CD4-positive, alpha-beta T cell treated with Interleukin-6 for 4 hours (primary cell): ENCODE results near the gene ODAD3.
A peak's percentile ranks its signal among the peaks of the same experiment; 100 is the strongest.
"Not testable (repeated sequence)": the region's sequence is repeated elsewhere in the genome, so short reads cannot be mapped to it uniquely, and the experiment has no call there.

Source experiments
- DNase-seq: peaks from one replicate; pipeline ENCODE4 v3.0.0-alpha.2; 2020; ENCODE audit warnings: mixed read lengths

The ODAD3 gene

DNA sequence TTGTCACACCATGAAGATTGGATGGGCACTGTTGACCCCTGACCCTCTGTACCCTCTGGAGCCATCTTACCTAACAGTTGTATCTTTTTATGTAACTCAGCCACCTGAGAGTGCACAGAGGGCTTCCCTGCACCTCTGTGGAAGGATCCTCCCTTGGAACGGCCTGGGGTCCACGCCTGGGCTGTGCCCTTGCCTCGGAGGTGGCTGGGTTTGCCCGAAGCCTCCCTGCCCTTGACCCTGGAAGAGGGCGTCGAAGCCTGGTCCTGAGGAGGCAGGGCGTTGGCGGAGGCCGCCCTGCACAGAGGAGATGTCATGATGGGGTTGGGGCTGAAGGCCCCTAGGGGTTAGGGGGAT, 241 bp downstream of the ODAD3 start:
- DNase-seq: no peak

DNA sequence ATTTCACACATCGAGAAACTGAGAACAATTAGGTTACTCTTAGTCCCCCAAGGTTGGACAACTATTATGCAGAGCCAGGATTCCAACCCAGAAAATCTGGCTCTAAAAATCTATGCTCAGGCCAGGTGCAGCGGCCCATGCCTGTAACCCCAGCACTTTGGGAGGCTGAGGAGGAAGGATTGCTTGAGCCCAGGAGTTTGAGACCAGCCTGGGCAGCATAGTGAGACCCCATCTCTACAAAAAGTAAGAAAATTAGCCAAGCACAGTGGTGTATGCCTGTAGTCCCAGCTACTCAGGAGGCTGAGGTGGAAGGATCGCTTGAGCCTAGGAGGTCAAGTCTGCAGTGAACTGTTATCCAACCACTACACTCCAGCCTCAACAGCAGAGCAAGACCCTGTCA, 1.4 kb downstream of the ODAD3 start:
- DNase-seq: not testable (repeated sequence)

DNA sequence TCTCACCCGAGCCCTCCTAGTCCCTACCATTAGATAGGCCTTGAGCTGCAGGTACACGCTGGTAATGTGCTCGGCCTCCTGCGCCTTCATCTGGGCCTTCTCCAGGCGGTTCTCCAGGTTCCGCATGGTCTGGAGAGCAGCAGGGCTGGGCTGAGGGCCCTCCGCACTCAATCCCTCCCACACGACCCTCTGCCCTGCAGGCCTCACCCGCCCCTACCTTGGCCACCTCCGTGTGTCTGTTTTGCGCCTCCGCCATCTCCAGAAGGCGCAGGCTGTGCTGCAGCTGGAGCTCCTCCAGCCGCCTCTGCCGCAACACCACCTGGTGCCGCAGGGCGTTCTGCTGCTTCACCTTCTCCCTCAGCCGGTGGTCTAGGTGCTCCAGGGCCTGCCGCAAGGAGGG, 8.3 kb downstream of the ODAD3 start:
- no peak for DNase-seq

DNA sequence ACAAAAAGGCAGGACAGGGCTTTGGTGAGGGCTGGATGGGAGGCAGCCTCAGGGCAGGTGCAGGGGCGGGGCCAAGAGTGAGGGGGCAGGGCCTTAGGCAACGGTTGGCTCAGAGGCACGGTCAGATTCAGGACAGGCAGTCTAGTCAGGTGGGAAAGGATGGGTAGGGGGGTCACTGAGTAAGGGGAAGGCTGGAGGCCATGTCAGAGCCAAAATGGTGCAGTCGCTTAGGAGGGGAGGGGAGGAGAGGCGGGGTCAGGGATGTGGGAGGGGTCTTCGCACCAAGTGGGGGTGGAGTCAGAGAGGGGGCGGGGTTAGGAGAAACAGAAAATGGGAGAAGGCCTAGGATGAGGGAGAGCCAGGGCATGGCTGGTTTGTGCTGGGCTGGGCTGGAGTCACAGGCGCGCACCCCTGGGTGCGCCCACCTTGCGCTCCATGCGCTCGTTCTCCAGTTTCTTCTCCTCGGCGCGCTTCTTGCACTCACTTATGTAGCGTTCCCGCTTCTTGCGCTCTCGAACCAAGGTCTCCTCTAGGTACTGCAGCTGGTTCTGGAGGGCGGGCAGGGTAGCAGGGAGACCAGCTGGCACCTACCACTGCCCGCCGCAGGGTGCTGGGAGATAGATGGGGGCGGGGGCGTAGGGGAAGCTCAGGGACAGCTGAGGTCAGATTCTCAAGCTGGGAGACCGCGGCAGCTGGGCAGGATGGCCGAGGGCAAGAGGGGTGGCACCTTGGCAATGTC, 9.0 kb downstream of the ODAD3 start:
- no peak for DNase-seq

DNA sequence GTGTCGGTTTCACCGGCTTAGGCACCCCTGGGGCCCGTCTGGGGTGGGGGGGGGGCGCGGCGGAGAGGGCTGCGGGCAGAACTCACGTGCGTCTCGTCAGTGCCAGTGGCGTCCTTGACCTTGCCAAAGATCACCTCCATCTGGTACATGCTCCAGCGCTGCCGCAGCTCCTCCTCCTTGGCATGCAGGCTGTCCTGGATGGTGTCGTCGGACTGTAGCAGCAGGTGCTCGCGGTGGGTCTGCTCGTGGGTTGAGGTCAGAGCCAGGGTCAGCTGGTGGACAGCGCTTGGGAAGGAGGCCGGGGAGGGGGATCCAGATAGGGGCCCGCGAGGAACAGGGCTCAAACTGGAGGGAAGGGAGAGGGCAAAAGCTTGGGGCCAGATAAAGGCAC, 11.1 kb downstream of the ODAD3 start:
- DNase-seq: no peak

DNA sequence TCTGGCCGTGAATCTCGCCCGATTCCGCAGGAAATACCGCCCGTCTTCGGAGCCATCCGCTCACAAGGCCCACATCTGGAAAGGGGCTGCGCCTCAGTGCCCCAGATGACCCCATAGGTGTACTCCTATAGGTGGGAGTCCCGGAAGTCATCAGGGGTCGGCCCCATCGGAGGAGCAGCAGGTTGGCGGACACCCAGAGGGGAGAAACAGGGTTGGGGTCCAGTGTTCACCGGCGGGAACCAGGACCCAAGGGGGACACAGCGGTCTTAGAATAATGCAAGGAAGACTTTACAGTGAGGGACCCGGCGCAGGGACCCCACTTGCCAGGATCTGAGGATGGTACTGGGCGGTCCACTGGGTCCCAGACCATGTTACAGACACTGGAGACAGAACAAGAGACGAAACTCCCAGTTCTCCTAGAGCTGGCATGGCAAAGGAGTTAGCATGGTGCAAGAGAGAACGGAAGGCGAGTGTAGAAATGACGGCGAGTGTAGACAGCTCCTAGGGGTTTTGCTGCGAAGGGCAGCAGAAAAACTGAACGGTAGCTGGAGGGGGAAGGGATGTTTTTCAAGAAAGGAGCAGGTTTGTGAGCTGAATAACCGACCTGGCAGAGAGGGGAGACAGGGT, 11.6 kb downstream of the ODAD3 start:
- no peak for DNase-seq

DNA sequence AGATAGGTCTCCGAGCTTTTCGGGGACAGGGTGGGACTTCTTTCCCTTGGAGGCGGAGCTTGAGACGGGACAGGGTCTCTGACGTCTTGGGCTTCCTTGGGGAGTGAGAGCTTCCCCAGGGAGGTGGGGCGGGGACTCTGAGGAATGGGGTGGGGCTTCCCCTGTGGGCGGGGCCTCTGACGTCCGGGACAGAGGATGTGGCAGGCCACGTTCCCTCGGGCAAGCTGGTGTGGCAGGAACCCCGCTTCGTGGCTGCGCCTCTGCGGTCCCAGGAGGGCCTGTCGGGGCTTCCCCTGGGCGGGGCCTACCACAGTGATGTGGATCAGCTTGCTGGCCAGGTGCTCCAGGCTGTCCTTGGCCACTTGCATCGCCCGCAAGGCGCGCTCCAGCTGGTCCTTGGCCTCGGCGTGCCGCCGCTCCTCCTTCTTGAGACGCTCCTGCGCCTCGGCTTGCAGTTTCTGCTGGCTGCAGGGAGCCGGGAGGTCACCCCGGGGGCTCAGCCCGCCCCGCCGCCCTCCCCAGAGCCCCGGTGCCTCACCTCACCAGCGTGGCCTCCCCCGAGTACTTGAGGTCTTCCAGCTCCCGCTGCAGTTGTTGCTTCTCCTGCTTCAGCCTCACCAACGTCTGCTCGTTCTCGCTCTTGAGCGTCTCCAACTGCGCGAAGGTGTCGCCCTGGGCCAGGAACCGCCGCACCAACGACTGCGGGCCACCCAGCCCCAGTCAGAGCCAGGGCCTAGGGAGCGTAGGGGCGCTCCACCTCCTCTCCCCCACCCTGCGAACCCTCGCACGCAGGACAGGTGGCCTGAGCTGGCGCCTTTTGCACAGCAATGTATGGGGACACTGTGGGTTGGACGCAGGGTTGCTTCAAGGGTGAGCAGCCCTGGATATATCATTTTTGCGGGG, 12.5 kb downstream of the ODAD3 start:
- DNase-seq: peak; percentile 66

DNA sequence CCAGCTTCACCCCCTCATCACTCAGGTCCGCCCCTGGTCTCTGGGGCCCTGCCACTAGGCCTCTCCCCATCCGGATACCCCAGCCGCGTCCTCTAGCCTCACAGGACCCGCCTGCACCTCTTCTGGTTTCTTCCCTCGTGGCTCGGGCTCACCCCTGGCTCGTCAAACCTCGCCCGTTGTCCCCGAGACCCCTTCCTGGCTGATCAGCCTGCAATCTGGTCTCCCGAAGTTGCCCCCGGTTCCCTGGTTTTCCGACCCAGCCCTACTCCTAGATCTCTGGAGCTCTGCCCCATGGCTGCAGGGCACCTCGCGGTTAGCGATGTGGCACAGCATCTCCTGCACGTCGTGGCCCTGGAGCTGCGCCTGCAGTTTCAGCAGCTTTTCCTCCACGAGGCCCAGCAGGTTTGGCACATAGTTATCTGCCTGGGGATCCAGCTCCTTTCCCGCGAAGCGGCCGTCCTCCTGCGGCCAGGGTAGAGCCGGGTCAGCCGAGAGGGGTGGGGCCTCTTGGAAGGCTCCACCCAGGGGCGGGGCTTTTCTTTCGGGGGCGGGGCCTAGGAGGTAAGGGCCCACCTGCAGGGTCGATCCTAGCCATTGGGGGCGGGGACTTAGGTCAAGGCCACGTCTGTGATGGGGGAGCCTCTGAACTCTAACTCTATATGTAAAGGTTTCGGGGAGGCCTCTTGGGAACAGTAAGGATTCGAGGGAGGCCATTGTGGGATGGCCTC, 13.4 kb downstream of the ODAD3 start:
- peak; percentile 21 for DNase-seq

DNA sequence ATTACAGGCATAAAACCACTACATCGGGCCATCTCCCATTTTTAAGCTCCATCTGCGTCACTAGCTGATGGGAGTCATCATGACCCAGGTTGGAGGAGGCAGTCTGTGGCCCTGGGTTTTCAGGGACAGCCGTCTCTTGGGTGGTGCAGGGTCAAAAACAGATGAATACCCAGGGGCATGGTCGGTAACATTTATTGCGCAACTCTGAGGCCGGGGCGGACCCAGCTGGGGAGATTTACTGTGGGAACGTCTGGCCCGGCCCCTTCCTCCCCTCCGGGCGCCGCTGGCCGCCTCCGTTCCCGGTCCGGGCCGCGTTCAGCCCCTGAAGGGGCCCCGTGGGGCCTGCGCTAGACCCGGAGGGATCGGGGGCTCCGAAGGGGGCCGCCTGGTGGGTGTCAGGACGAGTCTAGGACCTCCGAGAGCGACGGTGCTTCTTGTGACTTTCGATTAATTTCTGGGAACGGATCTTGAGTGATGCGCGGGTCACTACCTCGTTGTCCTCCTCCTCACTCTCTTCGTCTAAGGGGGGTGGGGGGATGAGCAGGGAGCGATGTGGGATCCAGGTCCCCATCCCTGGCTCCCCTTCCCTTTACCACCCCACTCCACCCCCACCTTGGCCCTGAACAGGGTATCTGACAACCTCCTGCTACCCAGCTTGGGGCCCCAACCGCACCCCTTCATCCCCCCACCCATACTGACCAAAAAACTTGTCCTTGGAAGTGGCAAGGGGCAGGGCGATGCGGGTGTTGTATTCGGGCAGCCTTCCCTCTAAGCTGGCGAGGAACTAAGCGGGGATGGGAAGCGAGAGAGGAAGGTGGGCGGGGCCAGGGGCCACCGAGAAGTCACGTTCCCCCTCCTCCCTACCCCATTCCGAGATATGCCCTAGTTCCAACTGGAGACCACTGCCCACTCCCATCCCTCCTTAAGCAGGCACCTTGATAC, 14.2 kb downstream of the ODAD3 start:
- peak; percentile 24 for DNase-seq

DNA sequence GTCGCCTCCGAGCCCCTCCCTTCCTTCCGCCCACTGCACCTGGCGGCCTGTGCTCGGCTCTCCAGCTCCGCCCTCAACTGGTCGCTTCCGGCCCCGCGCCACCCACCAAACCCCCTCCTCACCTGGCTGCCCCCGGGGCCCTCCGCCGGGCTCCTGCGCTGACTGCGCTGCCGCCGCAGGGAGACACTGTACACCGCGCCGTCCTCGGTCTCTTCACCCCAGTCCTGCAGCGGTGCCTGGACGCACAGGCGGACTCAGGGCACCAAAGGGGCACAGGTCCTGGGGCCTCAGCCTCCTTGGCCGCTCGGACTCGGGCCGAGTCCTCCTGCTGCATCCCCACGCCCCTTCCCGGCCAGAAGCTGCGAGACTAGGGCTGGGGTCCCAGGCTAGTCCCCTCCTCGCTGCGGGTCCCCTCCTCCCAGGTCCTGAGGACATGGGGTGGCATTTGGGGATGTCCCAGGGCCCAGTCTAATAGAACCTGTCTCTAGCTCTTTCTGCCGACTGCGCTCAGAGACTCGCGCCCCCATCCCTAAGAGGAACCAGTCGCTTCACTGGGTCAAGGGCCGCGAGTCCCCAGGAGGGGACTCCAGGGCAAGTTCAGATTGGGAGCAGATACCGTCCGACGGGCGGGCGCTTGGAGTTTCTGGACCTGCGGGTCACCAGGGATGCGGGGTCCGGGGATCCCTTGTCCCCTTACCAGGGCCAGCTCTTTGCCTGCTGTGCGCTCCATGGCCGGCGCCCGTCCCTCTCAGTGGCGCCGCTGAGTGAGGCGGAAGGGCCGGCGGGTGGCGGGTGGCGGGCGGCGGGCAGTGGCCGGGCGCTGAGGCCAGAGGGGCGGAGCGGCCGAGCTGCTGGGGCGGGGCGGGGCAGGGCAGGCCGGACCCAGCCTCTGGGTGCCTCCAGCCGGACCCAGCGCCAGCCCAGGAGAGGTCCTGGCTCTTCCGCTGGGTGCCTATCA, 16.1 kb downstream of the ODAD3 start, which contains the start of gene RGL3:
TSS of gene RGL3 (minus strand) at position 766 of the 958 bp plus-strand sequence. CDS start at position 730, 36 bp downstream.
- no peak for DNase-seq

DNA sequence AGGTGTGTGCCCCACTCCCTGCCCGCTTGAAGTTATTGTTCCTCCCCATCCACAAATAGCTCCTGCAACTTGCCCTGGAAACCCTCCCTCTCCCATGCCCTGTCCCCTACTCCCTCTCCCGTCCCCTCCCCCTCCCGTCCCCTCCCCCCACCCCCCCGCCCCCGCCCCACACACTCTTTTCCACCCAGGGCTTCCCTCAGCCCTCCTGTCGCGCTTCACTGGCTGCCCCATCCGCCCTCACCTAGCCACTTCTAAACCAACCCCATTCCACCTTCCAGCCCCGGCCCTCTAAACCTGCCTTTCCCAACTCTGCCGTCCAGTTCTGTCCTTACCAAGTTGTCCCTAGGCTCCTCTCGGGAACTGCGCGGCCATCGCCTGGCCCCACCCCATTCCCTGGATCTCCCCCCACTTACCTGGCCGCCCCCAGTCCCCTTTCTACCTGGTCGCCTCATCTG, 16.8 kb downstream of the ODAD3 start:
- no peak for DNase-seq

DNA sequence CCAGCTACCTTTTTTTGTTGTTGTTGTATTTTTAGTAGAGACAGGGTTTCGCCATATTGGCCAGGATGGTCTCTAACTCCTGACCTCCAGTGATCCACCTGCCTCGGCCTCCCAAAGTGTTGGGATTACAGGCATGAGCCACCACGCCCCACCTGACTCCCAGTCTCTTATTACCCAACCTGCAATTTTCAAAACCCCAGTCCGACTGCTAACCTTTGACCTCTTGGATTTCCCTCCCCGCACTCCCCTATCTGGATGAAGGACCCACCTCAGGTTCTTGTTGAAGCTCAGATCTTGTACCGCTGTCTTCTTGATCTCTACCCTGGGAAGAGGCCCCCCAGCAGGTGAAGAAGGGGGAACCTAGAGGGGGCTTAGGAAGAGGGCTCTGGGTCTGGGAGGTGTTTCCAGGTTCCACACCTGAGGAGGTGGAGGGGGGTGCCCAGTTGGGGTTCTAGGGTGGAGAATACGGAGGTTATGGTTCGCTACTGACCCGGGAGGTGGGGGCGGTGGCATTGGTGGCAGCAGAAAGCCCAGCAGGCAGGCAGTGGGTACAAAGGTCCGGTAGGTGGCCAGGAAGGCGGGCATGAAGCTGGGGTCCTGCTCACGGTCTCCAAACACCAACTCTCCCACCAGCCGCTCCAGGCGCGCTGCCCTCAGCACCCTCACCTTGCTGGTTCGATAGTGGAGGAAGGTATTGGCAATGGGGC, 18.4 kb downstream of the ODAD3 start:
- no peak for DNase-seq

DNA sequence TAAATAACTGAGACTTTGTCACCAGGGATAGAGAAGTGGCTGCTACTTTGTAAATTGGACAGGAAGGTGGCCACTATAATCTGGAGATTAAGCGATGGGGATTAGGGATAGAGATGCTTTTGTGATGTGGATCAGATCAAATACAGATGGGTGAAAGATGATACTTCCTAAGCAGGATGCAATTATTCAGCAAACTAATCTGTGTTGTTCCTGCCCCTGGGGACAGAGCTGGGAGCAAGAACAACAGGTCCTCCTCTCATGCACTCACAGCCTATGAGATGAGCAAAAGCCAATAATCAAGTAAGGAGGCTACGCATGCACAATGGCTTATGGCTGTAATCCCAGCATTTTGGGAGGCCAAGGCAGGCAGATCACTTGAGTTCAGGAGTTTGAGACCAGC, 20.4 kb downstream of the ODAD3 start:
- DNase-seq: no peak

DNA sequence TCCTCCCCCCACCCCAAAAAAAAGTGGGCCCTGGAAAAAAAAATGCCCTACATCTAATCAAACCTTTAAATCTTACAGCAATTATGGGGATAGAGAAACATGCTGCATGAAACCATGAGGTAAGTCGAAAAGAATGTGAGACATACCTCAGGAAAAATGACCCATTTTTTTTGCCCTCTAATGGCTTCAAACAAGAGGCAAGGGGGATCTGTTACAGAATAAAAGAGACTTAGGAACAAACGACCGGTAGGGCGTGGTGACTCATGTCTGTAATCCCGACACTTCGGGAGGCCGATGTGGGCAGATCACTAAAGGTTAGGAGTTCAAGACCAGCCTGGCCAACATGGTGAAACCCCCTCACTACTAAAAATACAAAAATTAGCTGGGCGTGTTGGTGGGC, 24.2 kb downstream of the ODAD3 start:
- no peak for DNase-seq

DNA sequence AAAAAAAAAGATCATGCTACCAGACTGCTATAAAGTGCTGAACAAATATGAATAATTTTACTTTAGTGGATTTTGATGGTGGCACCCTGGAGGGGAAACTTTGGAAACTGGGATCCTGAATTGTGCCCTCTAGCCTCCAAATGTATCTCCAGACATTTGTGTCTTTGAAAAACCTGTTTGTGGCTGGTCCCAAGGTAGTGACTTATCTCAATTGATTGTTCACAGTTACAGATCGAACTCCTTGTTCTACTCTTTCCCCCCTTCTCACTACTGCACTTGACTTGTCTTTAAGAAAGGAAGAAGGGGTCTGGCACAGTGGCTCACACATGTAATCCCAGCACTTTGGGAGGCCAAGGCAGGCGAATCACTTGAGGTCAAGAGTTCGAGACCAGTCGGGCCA, 26.3 kb downstream of the ODAD3 start:
- no peak for DNase-seq

DNA sequence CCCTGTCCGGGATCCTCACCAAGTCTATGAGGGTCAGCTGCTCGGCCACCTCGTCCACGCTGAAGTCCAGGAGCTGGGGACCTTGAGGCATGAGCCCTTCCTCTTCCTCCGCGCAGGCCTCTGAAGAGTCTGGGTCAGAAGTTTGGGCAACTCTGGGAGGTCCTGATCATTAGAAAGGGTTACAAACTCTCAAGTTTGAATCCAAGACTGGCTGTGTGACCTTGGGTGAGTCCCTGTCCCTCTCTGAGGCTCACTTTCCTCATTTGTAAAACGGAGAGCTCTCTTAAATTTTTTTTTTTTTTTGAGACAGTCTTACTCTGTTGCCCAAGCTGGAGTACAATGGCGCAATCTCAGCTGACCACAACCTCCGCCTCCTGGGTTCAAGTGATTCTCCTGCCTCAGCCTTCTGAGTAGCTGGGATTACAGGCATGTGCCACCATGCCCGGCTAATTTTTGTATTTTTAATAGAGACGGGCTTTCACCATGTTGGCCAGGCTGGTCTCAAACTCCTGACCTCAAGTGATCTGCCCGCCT, 28.2 kb downstream of the ODAD3 start:
- DNase-seq: not testable (repeated sequence)

DNA sequence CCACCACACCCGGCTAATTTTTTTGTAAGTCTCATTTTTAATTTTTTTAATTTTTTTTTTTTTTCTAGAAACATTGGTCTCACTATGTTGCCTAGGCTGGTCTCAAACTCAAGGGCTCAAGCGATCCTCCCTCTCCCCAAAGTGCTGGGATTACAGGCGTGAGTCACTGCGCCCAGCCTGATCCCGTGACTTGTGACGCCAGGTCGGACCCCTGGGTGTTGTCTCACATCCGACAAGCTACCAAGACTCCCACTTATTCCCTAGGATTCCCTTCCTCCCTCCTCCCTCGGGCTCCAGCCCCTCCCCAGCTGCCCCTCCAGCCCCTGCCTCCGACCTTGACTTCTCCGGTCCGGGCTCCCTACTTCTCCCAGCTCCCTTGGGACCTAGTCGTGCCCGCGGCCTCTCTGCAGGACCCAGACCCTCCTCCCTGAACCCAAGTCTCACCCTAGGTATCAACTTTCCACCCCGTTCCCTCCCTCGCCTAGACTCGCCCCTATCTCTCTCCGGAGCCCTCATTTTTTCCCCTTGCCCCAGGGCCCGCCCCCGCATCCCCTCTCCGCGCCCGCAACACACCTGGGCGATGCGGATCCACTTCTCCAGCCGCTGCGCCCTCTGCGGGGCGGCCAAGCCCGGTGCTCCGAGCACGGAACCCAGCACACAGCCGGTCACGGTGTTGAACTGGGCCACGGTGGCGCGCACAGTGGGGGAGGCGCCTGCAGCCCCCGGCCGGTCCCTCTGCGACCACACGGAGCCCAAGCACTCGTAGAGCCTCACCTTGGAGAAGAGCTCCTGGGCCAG, 28.9 kb downstream of the ODAD3 start:
- peak; percentile 53 for DNase-seq

DNA sequence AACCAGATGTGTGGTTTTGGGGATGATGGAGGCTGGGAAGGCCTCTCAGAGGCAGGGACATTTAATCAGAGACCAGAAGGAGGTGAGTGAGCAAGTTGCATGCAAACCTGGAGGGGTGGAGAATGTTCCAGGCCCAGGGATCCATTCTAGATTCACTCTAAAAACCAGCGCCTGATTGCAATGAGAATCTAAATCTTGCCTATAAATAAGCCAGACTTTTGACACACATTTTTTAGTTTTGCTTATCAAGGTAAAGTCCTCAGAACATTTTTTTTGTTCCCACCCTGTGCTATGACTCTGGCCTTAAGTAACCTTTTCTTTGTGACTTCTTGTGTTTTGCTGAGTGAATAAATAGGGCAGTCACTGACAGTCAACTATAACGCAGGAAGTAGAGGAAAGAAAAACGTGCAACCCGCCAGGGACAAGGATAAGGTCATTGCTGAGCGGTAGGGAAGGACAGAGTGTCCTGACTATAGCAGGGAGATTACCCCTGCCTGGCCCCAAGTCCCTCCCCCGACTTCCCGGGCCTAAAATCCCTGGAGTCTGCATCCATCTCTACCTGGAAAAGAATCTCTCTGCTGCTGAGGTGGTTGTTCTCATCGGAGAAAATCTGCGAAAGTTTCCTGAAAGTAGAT, 30.2 kb downstream of the ODAD3 start:
- DNase-seq: no peak
